ENCODE measurements around the gene FIGN. TPM values are rescaled to one million over a fixed set of nuclear protein-coding genes. Genes with fewer than 3 reads are reported as not detected.

FIGN gene
- total RNA-seq, 1 experiment from 2014 or later: not detected

DNA sequence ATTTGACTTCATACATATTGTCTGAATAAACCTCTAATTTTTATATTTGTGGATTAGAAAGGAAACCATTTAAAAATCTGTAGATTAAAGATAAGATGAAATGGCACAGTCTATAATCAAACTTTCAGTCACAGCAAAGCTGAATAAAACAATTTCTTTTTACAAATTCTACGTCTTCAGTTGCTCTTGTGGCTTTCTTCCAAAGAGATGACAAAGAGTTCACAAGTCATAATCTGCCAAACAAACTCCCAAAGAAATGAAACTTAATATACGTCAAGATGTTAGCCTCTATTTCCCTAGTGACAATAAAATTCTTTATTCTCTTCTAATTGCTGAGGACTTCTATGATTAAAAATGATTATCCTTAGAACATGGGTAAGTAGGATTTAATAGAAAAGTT lies 66.3 kb downstream of the FIGN start:
- no peak overlapping the region for H3K27ac ChIP-seq (ENCODE audit: low read depth, low read length)
- RAD21 ChIA-PET (ENCODE audit: low non-redundant PET in 1 of 2, low total read pairs in 2 of 2, uncharacterized antibody in 2 of 2, unreplicated experiment in 2 of 2): no interaction called here
- no peaks in the 10 kb centered on the region for H3K79me2 ChIP-seq (ENCODE audit: insufficient read depth, low read length)
- ATAC-seq: no peak
- POLR2A ChIA-PET: no interaction called here
- CTCF ChIA-PET: no interaction called here
- no peaks in the 10 kb centered on the region for H4K20me1 ChIP-seq (ENCODE audit: insufficient read depth)
- intact Hi-C loops (cut with micrococcal nuclease): no loop called here
- H3K4me1 ChIP-seq (ENCODE audit: control insufficient read depth in 1 of 2, insufficient read depth in 2 of 2, low read length in 2 of 2): no peaks in the 10 kb centered on the region; a peak in 1 of 4 replicates
- H3K9me2 ChIP-seq (ENCODE audit: insufficient read depth): no peaks in the 10 kb centered on the region
- peaks cover 25% of the 10 kb centered on the region for H3K27me3 ChIP-seq (ENCODE audit: insufficient read depth, low read length)
- H3K4me3 ChIP-seq (replicated peaks in 1 of 2; ENCODE audit: low read depth in 1 of 2, low read length in 2 of 2): no peak overlapping the region
- no TSS peak for BruUV-seq (replicated peaks)
- no peaks in the 10 kb centered on the region for H3K9me3 ChIP-seq (ENCODE audit: control insufficient read depth in 1 of 2, insufficient read depth in 1 of 2, low read depth in 1 of 2, low read length in 2 of 2)
- DNase-seq (ENCODE audit: low read depth, low spot score): no peak
- TF ChIP-seq ZNF274 (IDR thresholded peaks at IDR 0.05; ENCODE audit: low read depth, low read length) (no peak), ZFX (IDR thresholded peaks at IDR 0.05) (no peak), YY1 (IDR thresholded peaks at IDR 0.05; ENCODE audit: extremely low read depth, insufficient replicate concordance, low read depth, low read length) (no peak), SIN3A (IDR thresholded peaks at IDR 0.05; ENCODE audit: low read depth) (no peak)
- no peak overlapping the region for H3K9ac ChIP-seq (ENCODE audit: low read length)
- H3K4me2 ChIP-seq (ENCODE audit: low read length): no peak overlapping the region
- H2AFZ ChIP-seq (ENCODE audit: low read depth, low read length, poor library complexity, severe bottlenecking): no peak overlapping the region
- no peaks in the 10 kb centered on the region for H3K36me3 ChIP-seq (ENCODE audit: control insufficient read depth in 1 of 2, insufficient read depth in 2 of 2, low read length in 2 of 2)

DNA sequence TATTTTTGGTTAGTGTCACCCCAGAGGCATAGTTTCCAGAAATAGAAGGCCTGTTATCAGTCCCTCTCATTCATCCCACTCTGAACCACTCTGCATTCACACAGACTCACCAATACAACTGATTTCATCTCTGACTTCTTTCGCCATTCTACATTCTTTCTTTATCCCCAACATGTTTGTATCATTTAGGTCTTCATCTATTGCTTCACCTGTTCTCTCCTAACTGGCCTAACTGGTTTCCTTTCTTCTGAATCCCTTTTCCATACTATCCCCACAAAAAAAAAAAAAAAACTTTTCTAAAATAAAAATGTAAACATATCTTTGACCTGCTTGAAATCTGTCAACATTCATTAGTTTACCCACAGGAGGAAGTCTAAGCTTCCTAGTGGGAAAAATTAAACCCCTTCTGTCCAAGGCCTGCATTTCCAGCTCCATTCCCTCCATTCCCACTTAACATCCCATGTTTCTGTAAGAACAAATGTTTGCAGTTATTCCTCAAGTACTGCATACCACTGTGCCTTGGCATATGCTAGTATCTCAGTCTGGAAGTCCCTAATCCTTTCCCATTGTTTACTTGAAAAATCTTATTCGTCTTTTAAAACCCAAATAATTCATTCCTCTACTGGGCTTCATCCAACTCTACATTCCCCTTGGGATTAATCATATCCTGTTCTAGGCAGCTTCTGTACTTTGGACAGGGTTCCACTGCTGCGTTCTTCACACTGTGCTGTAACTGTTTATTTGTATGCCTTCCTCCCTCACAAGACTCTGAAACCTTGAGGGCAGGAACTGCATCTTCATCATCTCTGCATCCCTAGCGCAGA lies 68.5 kb downstream of the FIGN start:
- H2AFZ ChIP-seq (ENCODE audit: low read depth, low read length, poor library complexity, severe bottlenecking): no peak overlapping the region
- intact Hi-C loops (cut with micrococcal nuclease): no loop called here
- H3K4me2 ChIP-seq (ENCODE audit: low read length): no peak overlapping the region
- BruUV-seq (replicated peaks): no TSS peak
- no peak for ATAC-seq
- no peaks in the 10 kb centered on the region for H3K9me2 ChIP-seq (ENCODE audit: insufficient read depth)
- ChIA-PET POLR2A (no interaction called here), CTCF (no interaction called here), RAD21 (ENCODE audit: low non-redundant PET in 1 of 2, low total read pairs in 2 of 2, uncharacterized antibody in 2 of 2, unreplicated experiment in 2 of 2) (no interaction called here)
- H3K9me3 ChIP-seq (ENCODE audit: control insufficient read depth in 1 of 2, insufficient read depth in 1 of 2, low read depth in 1 of 2, low read length in 2 of 2): no peaks in the 10 kb centered on the region
- H3K27ac ChIP-seq (ENCODE audit: low read depth, low read length): no peak overlapping the region
- H4K20me1 ChIP-seq (ENCODE audit: insufficient read depth): no peaks in the 10 kb centered on the region
- H3K27me3 ChIP-seq (ENCODE audit: insufficient read depth, low read length): peaks cover 12% of the 10 kb centered on the region
- H3K4me1 ChIP-seq (ENCODE audit: control insufficient read depth in 1 of 2, insufficient read depth in 2 of 2, low read length in 2 of 2): no peaks in the 10 kb centered on the region; a peak in 1 of 4 replicates
- H3K4me3 ChIP-seq (replicated peaks in 1 of 2; ENCODE audit: low read depth in 1 of 2, low read length in 2 of 2): no peak overlapping the region
- DNase-seq (ENCODE audit: low read depth, low spot score): no peak
- no peaks in the 10 kb centered on the region for H3K79me2 ChIP-seq (ENCODE audit: insufficient read depth, low read length)
- no peaks in the 10 kb centered on the region for H3K36me3 ChIP-seq (ENCODE audit: control insufficient read depth in 1 of 2, insufficient read depth in 2 of 2, low read length in 2 of 2)
- no peak overlapping the region for H3K9ac ChIP-seq (ENCODE audit: low read length)
- TF ChIP-seq, protein P1, sequence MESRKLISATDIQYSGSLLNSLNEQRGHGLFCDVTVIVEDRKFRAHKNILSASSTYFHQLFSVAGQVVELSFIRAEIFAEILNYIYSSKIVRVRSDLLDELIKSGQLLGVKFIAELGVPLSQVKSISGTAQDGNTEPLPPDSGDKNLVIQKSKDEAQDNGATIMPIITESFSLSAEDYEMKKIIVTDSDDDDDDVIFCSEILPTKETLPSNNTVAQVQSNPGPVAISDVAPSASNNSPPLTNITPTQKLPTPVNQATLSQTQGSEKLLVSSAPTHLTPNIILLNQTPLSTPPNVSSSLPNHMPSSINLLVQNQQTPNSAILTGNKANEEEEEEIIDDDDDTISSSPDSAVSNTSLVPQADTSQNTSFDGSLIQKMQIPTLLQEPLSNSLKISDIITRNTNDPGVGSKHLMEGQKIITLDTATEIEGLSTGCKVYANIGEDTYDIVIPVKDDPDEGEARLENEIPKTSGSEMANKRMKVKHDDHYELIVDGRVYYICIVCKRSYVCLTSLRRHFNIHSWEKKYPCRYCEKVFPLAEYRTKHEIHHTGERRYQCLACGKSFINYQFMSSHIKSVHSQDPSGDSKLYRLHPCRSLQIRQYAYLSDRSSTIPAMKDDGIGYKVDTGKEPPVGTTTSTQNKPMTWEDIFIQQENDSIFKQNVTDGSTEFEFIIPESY (IDR thresholded peaks at IDR 0.05; ENCODE audit: extremely low read depth, insufficient replicate concordance, low read length): no peak
- TF ChIP-seq FOSL1 (IDR thresholded peaks at IDR 0.05; ENCODE audit: low read depth): no peak
- TF ChIP-seq JUND (IDR thresholded peaks at IDR 0.05): no peak
- TF ChIP-seq, protein P2, sequence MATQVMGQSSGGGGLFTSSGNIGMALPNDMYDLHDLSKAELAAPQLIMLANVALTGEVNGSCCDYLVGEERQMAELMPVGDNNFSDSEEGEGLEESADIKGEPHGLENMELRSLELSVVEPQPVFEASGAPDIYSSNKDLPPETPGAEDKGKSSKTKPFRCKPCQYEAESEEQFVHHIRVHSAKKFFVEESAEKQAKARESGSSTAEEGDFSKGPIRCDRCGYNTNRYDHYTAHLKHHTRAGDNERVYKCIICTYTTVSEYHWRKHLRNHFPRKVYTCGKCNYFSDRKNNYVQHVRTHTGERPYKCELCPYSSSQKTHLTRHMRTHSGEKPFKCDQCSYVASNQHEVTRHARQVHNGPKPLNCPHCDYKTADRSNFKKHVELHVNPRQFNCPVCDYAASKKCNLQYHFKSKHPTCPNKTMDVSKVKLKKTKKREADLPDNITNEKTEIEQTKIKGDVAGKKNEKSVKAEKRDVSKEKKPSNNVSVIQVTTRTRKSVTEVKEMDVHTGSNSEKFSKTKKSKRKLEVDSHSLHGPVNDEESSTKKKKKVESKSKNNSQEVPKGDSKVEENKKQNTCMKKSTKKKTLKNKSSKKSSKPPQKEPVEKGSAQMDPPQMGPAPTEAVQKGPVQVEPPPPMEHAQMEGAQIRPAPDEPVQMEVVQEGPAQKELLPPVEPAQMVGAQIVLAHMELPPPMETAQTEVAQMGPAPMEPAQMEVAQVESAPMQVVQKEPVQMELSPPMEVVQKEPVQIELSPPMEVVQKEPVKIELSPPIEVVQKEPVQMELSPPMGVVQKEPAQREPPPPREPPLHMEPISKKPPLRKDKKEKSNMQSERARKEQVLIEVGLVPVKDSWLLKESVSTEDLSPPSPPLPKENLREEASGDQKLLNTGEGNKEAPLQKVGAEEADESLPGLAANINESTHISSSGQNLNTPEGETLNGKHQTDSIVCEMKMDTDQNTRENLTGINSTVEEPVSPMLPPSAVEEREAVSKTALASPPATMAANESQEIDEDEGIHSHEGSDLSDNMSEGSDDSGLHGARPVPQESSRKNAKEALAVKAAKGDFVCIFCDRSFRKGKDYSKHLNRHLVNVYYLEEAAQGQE (IDR thresholded peaks at IDR 0.05; ENCODE audit: low read depth): no peak
- TF ChIP-seq ZNF274 (IDR thresholded peaks at IDR 0.05; ENCODE audit: low read depth, low read length): no peak
- no peak for TF ChIP-seq RAD21 (IDR thresholded peaks at IDR 0.05; ENCODE audit: low read depth)
- TF ChIP-seq ZFX (IDR thresholded peaks at IDR 0.05): no peak
- TF ChIP-seq, protein P3, sequence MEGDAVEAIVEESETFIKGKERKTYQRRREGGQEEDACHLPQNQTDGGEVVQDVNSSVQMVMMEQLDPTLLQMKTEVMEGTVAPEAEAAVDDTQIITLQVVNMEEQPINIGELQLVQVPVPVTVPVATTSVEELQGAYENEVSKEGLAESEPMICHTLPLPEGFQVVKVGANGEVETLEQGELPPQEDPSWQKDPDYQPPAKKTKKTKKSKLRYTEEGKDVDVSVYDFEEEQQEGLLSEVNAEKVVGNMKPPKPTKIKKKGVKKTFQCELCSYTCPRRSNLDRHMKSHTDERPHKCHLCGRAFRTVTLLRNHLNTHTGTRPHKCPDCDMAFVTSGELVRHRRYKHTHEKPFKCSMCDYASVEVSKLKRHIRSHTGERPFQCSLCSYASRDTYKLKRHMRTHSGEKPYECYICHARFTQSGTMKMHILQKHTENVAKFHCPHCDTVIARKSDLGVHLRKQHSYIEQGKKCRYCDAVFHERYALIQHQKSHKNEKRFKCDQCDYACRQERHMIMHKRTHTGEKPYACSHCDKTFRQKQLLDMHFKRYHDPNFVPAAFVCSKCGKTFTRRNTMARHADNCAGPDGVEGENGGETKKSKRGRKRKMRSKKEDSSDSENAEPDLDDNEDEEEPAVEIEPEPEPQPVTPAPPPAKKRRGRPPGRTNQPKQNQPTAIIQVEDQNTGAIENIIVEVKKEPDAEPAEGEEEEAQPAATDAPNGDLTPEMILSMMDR (IDR thresholded peaks at IDR 0.05 in 2 of 3, conservative IDR thresholded peaks at IDR 0.05 in 1 of 3; ENCODE audit: borderline replicate concordance in 1 of 3, insufficient read depth in 1 of 3, low read depth in 2 of 3, low read length in 2 of 3): no peak
- TF ChIP-seq ELF1 (IDR thresholded peaks at IDR 0.05; ENCODE audit: borderline replicate concordance, low read depth): no peak

Data from HCT116 (cell line).